ENCODE measurements around the gene DENR.
"Not testable (repeated sequence)": the region's sequence is repeated elsewhere in the genome, so short reads cannot be mapped to it uniquely, and the experiment has no call there.

The DENR gene

DNA sequence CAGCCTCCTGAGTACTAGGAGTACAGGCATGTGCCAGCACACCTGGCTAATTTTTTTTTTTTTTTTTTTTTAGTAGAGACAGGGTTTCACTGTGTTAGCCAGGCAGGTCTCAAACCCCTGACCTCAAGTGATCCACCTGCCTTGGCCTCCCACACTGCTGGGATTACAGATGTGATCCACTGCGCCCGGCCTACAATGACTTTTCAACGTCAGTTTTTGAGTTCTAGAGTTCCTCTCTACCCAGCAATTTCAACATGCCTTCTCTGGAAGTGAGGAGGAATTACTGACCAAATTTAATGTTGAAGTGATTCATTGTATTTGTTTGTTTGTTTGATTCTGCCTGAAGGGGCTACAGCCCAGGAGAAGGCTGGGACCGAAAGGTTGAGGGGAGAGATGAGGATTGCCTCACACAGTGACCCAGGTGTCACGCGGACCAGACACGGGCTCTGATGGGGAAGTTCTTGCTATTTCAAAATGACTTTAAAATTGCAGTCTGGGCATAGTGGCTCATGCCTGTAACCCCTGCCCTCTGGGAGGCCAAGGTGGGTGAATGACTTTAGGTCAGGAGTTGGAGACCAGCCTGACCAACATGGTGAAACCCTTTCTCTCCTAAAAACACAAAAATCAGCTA is 8.6 kb upstream of the DENR start:
- no peak for DNase-seq

DNA sequence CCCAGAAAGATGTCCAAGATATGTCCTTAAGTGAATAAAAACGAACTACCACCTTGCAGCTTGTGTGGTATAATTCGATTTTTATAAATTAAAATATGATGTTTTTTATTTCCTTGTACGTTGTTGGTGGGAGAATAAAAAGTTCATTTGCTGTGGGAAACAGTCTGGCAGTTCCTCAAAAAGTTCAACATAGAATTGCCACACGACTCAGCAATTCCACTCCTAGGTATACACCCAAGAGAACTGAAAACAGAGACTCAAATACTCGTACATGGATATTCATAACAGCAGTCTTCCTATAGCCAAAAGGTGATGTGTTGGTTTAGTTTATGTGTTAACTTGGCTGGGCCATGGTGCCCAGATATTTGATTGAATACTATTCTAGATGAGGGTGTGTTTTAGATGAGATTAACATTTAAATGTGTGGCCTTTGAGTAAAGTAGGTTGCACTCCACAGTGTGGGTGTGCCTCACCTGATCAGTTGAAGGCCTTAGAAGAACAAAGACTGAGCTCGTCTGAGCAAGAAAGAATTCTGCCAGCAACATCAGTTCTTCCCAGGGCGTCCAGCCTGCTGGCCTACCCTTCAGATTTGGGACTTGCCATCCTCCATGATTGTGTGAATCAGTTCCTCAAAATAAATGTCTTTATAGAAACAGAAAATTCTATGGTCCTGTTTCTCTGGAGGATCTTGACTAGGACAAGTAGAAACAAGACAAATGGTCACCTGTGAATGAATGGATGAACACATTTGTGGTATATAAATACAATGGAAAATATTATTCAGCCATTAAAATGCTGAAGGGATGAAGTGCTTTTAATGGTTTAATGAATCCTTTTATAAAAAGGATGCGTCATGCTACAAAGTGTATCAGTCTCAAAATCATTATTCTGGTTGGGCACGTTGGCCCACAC is 5.1 kb upstream of the DENR start:
- DNase-seq, result no peak

- no peak for DNase-seq
Measured at GRCh38 chr12:122749569-122750332, 2.9 kb upstream of the DENR start.

DNA sequence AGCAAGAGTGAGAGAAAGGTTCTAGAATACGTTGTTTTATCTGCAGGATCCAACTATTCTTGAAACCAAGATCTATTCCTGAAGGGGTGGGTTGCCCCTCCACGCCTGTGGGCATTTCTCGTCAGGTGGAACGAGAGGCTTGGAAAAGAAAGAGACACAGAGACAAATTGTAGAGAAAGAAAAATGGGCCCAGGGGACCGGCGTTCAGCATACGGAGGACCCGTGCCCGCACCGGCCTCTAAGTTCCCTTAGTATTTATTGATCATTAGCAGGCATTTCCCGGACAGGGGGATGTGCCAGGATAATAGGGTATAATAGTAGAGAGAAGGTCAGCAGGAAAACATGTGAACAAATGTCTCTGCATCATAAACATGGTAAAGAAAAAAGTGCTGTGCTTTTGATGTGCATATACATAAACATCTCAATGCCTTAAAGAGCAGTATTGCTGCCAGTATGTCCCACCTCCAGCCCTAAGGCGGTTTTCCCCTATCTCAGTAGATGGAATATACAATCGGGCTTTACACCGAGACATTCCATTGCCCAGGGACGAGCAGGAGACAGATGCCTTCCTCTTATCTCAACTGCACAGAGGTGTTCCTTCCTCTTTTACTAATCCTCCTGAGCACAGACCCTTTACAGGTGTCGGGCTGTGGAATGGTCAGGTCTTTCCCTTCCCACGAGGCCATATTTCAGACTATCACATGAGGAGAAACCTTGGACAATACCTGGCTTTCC is 1.7 kb upstream of the DENR start:
- not testable (repeated sequence) for DNase-seq

GRCh38 chr12:122753319-122753650 is 661 bp downstream of the DENR start:
- no peak for DNase-seq

- no peak for DNase-seq
Measured at GRCh38 chr12:122754790-122755189, 2.2 kb downstream of the DENR start.

DNA sequence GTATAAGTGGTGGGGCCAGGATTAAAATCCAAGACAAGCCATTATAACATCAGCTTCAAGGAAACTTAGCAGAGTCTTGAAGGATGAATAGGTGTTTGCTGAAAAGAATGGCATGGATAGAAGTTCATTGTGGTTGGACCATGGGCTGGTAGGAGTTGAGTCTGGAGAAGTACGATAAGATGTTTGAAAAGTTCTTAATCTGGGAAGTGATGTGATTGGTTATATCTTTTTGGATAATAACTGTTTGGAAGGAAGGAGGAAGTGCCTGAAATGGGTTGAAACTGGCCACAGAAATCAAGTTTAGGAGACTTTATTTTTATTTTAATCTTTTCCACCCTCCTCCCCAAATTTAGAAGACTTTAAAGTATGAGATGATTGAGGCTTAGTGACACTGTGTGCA is 4.9 kb downstream of the DENR start:
- no peak for DNase-seq

DNA sequence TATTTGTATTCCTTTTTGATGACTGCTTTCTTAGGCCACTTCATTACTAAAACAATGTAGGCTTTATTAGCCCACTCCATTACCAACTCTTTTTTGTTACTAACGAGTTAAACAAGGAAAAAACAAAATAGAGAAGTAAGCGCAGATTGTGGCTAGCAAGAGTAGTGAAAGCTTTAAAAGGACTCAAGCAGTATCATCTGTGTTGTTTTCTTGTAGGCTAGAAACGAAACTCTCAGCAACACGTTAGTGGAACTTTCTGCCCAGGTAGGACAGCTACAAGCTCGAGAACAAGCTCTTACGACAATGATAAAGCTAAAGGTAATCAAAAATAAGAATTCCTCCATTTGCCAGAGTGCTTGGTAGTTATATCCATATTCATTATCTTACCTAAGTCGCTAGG is 32.9 kb downstream of the DENR start:
- no peak for DNase-seq

DNA sequence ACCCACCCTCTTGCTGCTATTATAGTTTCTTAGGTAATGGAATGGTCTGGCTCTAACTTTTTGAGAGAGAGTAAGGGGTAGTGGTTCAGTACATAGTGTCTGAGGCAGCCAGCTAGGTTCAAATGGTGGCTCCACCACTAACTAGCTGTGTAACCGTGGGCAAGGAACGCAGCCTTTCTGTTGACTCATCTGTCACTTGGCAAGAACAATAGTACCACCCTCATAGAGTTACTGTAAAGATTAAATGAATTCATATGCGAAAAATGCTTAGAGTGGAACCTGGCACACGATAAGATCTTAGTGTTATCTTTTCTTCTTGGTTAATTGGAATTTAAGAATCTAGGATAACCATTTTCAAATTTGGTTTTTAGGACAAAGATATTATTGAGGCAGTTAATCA is 35.8 kb downstream of the DENR start:
- DNase-seq, result no peak

- no peak for DNase-seq
Measured at GRCh38 chr12:122789637-122790036, 37.0 kb downstream of the DENR start.

GRCh38 chr12:122790393-122791075 is 37.9 kb downstream of the DENR start:
- no peak for DNase-seq

GRCh38 chr12:122793685-122794106 is 41.1 kb downstream of the DENR start:
- no peak for DNase-seq

GRCh38 chr12:122795807-122796206 is 43.2 kb downstream of the DENR start:
- no peak for DNase-seq

DNA sequence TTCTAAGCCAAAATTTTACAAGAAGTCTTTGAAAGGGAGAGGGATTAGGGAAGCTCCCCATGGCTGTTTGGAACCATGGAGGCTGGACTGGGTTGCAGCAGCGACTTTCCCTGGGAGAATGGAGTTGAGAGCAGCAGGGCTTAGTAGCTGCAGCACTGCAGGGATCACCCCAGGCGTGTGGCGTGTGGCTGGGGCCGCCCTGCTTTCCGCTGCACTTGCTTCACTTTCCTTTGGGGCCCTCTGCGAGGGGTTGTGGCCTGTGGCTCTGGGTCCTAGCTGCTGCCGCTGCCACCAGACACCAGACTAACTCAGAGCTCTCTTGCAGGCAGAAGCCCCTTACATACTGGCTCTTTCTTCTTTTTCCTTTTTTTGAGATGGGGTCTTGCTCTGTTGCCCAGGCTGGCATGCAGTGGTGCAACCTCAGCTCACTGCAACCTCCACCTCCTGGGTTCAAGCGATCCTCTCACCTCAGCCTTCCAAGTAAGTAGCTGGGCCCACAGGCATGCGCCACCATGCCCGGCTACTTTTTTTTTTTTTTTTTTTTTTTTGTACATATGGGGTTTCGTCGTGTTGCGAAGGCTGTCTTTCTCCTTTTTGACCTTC is 47.1 kb downstream of the DENR start:
- no peak for DNase-seq

DNA sequence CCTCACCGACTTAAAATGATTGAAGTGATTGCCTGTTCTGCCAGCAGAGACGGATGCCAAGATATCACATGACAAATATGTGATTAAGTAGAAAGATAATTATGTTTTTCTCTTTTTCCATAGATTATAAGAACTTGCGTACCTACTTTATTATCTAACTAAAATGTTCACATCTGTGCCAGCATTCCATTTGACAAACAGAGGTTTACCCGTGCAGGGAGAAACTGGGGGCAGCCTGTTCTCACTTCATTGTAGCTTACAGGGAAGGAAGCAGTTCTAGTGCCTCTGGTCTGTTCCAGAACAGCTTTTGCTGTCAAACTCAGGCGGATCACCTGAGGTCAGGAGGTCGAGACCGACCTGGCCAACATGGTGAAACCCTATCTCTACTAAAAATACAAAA is 51.3 kb downstream of the DENR start:
- DNase-seq, result no peak

- DNase-seq, result not testable (repeated sequence)
Measured at GRCh38 chr12:122804957-122805356, 52.3 kb downstream of the DENR start.

DNA sequence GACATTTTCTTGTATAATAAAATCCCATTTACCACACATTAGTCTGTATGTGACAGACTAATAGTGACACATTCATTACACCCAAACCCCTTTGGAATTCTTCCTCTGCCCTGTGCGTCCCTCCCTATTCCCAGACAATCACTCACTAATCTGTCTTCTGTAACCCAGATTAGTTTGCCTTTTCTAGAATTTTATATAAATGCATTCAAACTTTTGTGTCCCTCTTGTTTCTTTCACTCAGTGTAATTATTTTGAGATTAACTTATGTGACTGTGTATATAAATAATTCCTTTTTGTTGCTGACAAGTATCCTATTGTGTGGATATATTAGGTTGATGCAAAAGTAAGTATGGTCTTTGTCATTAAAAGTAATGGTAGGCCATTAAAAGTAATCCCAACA is 55.0 kb downstream of the DENR start:
- no peak for DNase-seq

GRCh38 chr12:122811777-122812176 is 59.2 kb downstream of the DENR start:
- DNase-seq, result no peak

DNA sequence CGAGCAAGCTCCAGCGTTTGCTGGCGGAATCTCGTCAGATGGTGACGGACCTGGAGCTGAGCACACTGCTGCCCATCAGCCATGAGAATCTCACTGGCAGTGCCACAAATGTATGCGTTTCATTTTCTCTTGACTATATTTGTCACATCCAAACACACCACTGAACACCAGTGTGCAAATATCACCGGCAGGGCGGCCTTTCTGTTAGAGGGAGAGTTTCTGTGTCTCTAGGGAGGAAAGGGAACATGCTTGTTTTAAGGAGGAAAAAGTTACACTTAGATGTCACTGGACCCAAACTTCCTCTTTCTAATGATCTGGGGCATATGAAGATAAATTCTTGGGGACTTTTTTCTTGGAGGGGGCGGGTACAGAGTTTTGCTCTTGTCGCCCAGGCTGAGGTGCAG is 60.7 kb downstream of the DENR start:
- no peak for DNase-seq

GRCh38 chr12:122819209-122819785 is 66.7 kb downstream of the DENR start:
- DNase-seq, result no peak

GRCh38 chr12:122820138-122820537 is 67.5 kb downstream of the DENR start:
- DNase-seq, result no peak

Data from activated CD4-positive, alpha-beta T cell treated with anti-CD3 and anti-CD28 coated beads, Interleukin-2, amount 50 U/mL, for 1 hour (primary cell).